ENCODE measurements around the gene THSD7A.

The THSD7A gene

GRCh38 chr7:11690395-11690794 is 141.6 kb downstream of the THSD7A start:
- no peak overlapping the region for H3K27ac ChIP-seq
- TF ChIP-seq ZFX (IDR thresholded peaks at IDR 0.05; ENCODE audit: borderline replicate concordance), result no peak
- TF ChIP-seq CTCF (IDR thresholded peaks at IDR 0.05), result no peak

DNA sequence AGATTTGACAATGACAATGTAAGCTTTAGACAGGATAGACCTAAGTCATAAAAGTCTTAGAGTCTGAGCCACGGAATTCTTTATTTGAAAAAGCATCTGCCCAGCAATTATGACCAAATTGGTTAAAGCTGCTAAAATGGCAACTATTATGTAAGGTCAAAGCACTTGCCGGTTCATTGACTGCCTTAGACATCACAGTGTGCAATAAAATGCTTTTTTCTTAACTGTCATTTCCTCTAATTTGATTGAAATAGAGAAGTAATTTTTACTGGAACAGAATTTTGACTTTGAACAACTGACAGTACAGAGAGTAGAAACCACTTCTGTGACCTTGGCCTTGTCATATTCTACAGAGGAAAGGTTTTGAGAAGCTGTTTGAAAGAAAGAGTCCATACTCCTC is 142.9 kb downstream of the THSD7A start:
- TF ChIP-seq CTCF (IDR thresholded peaks at IDR 0.05) (no peak), ZFX (IDR thresholded peaks at IDR 0.05; ENCODE audit: borderline replicate concordance) (no peak)
- no peak overlapping the region for H3K27ac ChIP-seq

GRCh38 chr7:11681461-11681860 is 150.5 kb downstream of the THSD7A start:
- TF ChIP-seq CTCF (IDR thresholded peaks at IDR 0.05) (no peak), ZFX (IDR thresholded peaks at IDR 0.05; ENCODE audit: borderline replicate concordance) (no peak)
- H3K27ac ChIP-seq, result no peak overlapping the region

- no peak for TF ChIP-seq CTCF (IDR thresholded peaks at IDR 0.05)
- TF ChIP-seq ZFX (IDR thresholded peaks at IDR 0.05; ENCODE audit: borderline replicate concordance), result no peak
- no peak overlapping the region for H3K27ac ChIP-seq
Observed at GRCh38 chr7:11675163-11675562, 156.8 kb downstream of the THSD7A start.

DNA sequence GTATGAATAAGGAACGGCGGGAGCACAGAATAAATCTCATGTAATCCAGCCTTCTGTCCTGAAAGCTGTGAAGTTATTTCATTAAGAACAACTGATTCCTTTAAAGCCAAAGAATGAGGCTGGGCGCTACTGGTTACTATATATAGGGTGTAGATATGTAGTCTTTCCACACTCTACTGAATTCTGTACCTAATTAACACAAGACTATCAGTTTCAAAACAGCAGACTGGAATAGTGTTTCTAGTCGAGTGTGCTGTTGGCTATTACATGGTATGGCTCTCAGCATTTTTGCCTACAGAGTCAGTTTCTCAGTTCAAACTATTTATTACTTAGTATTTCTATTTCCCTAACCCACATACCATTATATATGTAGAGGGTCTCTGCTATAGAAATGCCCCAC is 163.3 kb downstream of the THSD7A start:
- no peak for TF ChIP-seq ZFX (IDR thresholded peaks at IDR 0.05; ENCODE audit: borderline replicate concordance)
- TF ChIP-seq CTCF (IDR thresholded peaks at IDR 0.05), result no peak

DNA sequence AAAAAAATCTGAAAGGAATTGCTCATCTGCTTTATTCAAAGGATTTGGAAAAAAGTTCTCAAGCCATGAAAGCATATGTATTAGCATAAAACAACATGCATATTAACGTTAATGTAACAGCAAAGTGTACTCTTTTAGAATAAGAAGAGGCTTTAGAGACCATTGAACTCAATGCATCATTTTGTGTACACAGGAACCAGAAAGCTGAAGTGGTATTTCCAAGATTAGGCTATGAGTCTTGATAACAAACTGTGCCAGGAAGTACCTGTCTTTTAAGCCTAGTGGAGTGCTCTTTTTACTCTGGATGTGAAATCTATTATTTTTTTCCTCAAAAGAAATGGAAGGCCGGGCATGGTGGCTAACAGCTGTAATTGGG is 164.2 kb downstream of the THSD7A start:
- H3K27ac ChIP-seq, result no peak overlapping the region
- TF ChIP-seq ZFX (IDR thresholded peaks at IDR 0.05; ENCODE audit: borderline replicate concordance), result no peak
- no peak for TF ChIP-seq CTCF (IDR thresholded peaks at IDR 0.05)

More for the DNA sequence above, 163.3 kb downstream of the THSD7A start:
- H3K27ac ChIP-seq, result no peak overlapping the region

DNA sequence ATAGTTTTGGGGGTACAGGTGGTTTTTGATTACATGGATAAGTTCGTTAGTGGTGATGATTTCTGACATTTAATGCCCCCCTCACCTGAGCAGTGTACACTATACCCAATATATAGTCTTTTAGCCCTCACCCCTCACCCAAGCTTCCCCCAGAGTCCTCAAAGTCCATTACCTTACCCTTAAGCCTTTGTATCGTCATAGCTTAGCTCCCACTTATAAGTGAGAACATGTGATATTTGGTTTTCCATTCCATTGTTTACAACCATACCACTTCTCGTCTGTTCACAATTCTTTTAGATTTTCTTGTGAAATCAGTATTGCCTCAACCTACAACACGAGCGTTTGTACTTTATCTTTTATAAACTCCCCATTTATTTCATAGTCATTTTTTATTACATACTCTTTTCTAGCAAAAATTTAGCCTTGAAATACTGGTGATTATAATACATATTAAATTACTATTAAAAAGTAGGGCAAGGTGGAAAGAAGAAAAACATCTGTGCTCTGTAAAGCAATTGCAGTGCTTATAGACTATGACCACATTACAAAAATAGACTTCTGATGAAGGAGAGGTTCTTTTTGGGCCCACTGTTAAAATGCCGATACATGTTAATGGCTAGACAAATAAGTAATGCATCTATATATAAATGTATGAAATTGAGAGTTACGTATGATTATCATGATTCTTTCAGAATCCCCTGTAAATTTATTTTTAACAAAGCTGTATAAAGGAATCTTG is 164.8 kb downstream of the THSD7A start:
- no peak overlapping the region for H3K27ac ChIP-seq
- no peak for TF ChIP-seq CTCF (IDR thresholded peaks at IDR 0.05)
- TF ChIP-seq ZFX (IDR thresholded peaks at IDR 0.05; ENCODE audit: borderline replicate concordance), result no peak

Data from 22Rv1 (cell line).